COR-L47 (cell line): ENCODE results near the gene KRT86.
"Not testable (repeated sequence)": the region's sequence is repeated elsewhere in the genome, so short reads cannot be mapped to it uniquely, and the experiment has no call there.

Experiments
- DNase-seq: peaks from one replicate; lab custom pipeline; 2025; lab: John Stamatoyannopoulos, UW

Gene KRT86

DNA sequence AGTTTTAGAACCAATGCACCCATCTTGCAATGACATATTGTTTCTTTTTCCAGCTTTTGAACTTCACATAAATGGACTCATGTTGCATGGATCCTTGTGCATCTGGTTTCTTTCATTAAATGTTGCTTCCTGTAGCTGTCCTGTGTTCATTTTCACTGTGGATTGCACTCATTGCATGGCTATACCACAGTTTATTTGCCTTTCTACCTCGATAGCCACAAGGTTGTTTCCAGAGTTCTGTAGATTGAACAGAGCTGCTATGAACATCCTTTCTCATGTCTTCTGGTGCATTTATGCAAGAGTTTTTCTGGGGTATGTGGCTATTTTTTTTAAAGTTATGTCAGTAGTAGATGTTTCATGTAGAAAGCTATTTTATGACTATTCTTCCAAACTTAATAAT, 20.4 kb downstream of the KRT86 start:
- DNase-seq = no peak

- DNase-seq = no peak
These were observed 21.2 kb downstream of the KRT86 start for GRCh38 chr12:52295663-52296062.

- DNase-seq = no peak
These were observed 22.2 kb downstream of the KRT86 start for GRCh38 chr12:52296572-52297215.

- no peak for DNase-seq
These were observed 24.3 kb downstream of the KRT86 start for GRCh38 chr12:52298677-52299190.

DNA sequence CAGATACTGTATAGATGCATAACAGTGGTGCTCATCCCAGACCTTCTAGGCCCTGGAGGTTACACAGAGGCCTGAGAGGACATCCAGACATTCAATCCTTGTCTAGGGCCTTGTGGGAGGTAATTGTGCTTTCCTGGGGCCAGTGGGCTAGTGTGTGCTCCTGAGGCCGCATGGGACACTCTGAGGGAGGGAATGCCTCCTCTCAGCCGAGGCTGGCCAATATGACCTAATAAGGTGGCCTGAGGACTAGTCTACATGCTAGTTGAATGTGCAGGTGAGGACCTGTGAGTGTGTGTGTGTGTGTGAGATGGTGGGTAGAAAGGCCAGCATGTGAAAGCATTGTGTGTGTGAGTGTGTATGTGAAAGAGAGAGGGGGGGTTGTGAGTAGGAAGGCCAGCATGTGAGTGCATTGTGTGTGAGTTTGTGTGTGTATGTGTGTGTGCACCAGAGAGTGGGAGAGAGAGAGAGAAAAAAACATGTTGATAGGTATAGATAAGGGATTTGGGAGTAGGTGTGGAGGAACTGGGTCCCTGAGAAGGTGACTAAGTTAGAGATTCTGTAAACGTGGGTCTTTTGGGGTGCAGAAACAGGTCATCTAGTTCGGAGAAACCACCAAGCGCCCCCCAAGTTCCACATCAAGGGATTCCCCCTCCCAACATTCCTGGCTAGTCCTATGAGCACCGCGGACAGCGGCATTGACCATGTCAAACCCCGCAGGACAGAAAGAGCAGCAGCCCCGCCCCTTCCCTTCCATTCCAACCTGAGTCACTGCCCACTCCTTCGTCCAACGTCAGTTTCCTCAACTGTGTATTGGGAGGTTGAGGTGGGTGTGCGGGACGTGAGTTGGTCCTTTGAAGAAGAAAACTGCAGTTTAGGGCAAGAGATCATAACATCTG, 26.6 kb downstream of the KRT86 start:
- no peak for DNase-seq

GRCh38 chr12:52301721-52302120, 27.3 kb downstream of the KRT86 start:
- not testable (repeated sequence) for DNase-seq

GRCh38 chr12:52302242-52302914, 27.9 kb downstream of the KRT86 start:
- DNase-seq = not testable (repeated sequence)

- not testable (repeated sequence) for DNase-seq
These were observed 30.5 kb downstream of the KRT86 start for GRCh38 chr12:52304941-52305411.

DNA sequence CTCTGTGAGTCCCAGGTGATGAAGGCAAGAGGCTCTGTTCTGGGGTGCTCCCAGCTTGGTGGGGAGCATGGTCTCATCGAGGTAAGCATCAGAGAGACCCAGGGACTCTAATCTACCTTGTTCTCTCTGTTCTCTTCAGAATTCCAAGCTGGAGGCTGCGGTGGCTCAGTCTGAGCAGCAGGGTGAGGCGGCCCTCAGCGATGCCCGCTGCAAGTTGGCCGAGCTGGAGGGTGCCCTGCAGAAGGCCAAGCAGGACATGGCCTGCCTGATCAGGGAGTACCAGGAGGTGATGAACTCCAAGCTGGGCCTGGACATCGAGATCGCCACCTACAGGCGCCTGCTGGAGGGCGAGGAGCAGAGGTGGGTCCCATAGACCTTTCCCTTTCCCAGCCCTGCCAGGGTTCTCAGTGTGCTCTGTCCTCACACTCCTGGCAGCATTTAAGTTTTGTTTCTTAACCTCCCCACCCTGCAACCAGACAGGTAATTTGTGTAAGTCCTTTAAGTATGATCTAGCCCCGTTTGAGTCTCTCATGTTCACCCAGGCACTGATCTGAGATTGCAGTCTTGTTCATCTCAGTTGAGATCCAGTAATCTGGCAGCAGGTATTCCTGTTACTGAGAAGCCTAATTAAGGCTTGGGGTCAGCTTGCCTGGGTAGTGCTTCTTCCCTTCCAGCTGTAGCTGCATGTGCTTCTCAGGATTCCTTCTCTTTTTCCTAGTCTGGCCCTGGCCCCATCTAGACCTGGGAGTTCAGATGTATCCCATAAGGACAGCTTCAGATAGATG, 31.7 kb downstream of the KRT86 start:
- DNase-seq = no peak

DNA sequence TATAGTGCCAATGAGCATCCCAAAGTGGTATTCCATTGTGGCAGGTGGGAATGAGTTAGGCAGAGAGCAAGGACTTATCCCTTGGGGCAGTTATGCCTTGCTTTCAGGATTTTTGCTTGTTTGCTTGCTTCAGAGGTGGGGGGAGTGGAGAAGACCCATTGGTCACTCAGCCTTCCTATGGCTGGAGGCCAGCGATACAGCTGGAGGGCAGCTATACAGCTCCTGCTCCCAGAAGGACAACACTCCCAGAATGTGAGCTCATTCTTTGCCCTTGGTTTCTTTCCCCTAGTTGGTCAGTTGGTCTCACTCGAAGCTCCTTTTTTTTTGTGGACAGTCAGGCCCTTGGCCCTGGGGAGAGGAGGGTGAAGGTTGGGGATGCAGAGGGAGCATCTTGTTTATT, 32.3 kb downstream of the KRT86 start:
- no peak for DNase-seq

- DNase-seq = no peak
These were observed 33.7 kb downstream of the KRT86 start for GRCh38 chr12:52307836-52308805.

DNA sequence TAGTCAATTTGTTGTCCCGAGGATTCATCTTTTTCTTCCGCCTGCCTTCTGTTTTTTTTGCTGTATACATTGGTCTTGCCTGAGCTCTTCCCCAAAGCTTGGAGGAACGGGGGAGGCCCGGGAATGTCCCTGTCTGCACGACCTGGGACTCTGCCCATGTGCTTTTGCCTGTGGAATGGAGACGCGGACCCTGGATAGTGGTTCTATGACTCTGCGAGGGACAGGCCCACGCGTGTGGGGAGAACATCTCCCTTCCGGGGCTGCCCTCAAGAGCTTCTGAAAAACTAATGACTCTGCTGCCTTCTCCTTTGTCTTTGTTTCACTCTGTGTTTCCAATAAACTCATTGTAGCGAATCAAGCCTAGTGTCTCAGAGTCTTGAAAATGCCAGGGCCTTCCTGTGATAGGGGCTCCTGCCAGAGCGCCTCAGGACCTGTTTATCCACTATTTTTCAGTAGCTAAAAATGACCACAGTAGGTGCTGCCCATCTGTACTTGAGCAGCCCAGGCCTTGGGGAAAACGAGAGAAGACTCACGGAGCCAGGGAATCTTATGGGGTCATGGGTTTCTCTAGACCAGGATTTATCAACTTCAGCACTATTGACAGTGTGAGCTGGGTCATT, 34.5 kb downstream of the KRT86 start:
- DNase-seq = no peak

- no peak for DNase-seq
These were observed 36.3 kb downstream of the KRT86 start for GRCh38 chr12:52310622-52311284.

DNA sequence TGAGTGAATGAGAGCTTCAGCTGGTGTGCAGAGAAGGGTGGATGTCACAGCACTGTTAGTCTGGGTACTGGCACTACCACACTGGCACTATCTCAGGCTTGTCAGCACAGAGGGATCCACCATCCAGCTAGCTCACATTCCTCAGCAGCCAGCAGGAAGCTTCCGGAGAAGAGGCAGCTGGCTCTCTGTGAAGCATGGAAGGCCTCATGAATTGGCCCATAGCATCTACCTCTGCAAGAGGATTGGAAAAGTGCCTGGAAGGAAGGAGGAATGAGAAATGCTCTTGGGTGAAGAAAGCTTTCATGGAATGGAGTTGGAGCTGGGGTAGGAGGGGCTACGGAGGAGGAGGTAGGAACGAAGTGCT, 36.8 kb downstream of the KRT86 start:
- no peak for DNase-seq

- DNase-seq = no peak
These were observed 37.6 kb downstream of the KRT86 start for GRCh38 chr12:52312086-52312485.

DNA sequence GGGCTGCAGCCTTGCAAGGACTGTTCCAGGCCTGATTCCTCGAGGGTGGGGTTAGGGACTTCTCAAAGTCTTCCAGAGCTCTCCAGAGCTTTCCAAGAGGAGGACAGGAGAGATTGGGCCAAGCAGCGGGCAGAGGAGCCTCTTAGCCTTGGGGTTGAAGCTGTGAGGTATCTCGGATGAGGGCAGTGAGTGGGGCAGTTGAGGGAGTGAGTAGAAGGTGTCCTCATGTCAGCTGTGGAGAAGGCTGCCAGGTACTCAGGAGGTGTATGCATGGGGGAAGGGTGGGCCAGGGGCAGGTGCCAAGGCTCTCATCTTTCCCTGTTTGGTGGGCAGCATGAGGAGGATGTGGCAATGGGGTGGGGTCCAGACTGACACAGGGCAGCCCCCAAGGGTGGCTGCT, 39.0 kb downstream of the KRT86 start:
- DNase-seq = no peak

- no peak for DNase-seq
These were observed 39.5 kb downstream of the KRT86 start for GRCh38 chr12:52313926-52314325.

- no peak for DNase-seq
These were observed 40.1 kb downstream of the KRT86 start for GRCh38 chr12:52314511-52314910.

DNA sequence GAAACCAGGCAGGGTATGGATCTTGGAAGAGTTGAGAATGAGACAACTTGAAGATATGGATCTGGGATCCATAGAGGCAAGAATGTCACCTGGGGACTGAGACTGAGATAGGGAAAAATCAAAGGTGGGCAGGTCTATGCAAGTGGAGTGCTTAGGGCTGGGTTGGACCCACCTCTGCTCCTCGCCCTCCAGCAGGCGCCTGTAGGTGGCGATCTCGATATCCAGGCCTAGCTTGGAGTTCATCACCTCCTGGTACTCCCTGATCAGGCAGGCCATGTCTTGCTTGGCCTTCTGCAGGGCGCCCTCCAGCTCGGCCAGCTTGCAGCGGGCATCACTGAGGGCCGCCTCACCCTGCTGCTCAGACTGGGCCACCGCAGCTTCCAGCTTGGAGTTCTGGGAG, 41.3 kb downstream of the KRT86 start:
- not testable (repeated sequence) for DNase-seq

DNA sequence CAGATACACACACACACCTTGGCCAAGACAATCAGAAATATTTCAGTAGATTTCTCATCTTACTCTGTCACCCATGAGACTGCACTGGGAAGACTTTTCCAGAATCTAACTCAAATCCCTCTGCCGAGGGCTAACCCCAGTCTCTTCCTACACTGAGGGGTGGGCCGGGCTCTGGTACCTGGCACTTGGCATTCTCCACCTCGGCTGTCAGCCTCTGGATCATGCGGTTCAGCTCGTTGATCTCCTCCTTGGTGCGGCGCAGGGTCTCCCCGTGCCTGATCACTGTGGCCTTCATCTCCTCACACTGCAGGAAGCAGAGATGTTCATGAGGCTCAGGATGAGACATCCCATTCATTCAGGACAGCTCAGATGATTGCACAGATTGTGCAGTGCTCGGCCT, 41.8 kb downstream of the KRT86 start:
- no peak for DNase-seq
